ENCODE results near the gene KNG1.

Gene KNG1

GRCh38 chr3:186760141-186760833 lies 43.1 kb downstream of the KNG1 start:
- ChIA-PET CTCF (no interaction called here), POLR2A (no interaction called here)
- DNase-seq (ENCODE audit: extremely low spot score): no peak

DNA sequence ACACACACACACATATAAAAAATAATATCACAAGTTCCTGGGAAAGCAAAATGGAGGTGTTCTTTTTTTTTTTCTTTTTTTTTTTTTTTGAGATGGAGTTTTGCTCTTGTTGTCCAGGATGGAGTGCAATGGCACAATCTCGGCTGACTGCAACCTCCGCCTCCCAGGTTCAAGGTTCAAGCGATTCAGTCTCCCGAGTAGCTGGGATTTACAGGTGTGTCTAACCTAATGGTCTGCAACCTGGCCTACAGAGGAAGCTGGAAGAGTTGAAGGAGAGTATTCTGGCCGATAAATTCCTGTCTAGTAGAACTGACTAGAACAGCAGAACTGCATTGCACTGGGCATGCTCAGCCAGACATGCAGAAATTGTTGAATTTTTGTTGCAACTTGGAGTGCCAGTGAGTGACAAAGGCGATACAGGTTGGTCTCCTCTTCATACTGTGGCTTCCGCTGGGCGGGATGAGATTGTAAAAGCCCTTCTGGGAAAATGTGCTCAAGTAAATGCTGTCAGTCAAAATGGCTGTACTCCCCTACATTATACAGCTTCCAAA lies 43.8 kb downstream of the KNG1 start:
- ChIA-PET CTCF (no interaction called here), POLR2A (interaction anchor here (0.7 kb wide), 1 partner anchor 11 kb away, joined by 5 read pairs; no protein-coding TSS in a partner anchor)
- DNase-seq (ENCODE audit: extremely low spot score): no peak
- no peak for TF ChIP-seq CTCF (IDR thresholded peaks at IDR 0.05; ENCODE audit: control extremely low read depth, extremely low read depth, low read depth, missing control alignments)

More at GRCh38 chr3:186760141-186760833, 43.1 kb downstream of the KNG1 start:
- no peak for TF ChIP-seq CTCF (IDR thresholded peaks at IDR 0.05; ENCODE audit: control extremely low read depth, extremely low read depth, low read depth, missing control alignments)

GRCh38 chr3:186772281-186772694 lies 55.1 kb downstream of the KNG1 start:
- DNase-seq (ENCODE audit: extremely low spot score): no peak
- no peak for TF ChIP-seq CTCF (IDR thresholded peaks at IDR 0.05; ENCODE audit: control extremely low read depth, extremely low read depth, low read depth, missing control alignments)
- ChIA-PET CTCF (interaction anchor here (1.1 to 2.2 kb wide), 2 partner anchors 157 to 845 kb away, joined by 3 to 16 read pairs; no protein-coding TSS in a partner anchor), POLR2A (interaction anchor here (1.7 kb wide), 1 partner anchor 11 kb away, joined by 15 read pairs; the partner anchor contains the start of gene EIF4A2)

DNA sequence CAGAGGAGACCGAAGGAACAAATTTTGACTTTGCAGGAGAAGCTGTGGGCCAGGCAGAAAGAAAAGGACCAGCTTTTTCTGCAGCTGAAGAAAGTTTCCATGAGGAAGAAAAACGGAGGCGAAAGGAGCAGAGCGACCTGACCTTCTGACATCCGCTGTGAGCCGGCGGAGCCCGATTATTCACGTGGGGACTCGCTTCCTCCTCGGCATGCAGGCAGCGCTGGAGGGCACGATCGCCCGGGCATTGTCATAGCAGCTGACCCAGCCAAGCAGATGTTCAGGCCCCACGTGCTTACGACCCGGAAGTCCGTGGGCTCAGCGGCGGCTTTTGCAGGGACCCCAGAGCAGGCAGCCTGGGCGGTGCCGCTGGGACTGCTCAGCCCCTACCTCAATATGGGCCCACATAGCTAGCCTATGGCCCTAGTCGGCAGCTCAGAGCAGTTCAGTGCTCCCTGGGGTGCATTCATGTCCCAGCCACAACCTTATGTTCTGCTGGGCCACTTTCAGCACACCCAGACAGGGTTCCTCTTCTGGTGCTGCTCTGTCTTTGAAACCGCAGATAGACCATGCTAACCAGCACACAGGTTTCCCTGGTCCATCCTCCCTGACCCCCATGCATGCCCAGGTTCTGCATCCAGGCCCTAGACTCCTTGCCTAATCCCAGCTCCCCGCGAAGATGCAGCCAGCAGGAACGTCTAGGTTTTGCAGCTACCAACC lies 55.7 kb downstream of the KNG1 start:
- CTCF ChIA-PET: interaction anchor here (1.1 to 2.2 kb wide), 2 partner anchors 158 to 846 kb away, joined by 3 to 16 read pairs; no protein-coding TSS in a partner anchor
- TF ChIP-seq CTCF (IDR thresholded peaks at IDR 0.05; ENCODE audit: control extremely low read depth, extremely low read depth, low read depth, missing control alignments): no peak
- POLR2A ChIA-PET: interaction anchor here (1.7 kb wide), 1 partner anchor 11 kb away, joined by 15 read pairs; the partner anchor contains the start of gene EIF4A2
- DNase-seq (ENCODE audit: extremely low spot score): peak; percentile 84

DNA sequence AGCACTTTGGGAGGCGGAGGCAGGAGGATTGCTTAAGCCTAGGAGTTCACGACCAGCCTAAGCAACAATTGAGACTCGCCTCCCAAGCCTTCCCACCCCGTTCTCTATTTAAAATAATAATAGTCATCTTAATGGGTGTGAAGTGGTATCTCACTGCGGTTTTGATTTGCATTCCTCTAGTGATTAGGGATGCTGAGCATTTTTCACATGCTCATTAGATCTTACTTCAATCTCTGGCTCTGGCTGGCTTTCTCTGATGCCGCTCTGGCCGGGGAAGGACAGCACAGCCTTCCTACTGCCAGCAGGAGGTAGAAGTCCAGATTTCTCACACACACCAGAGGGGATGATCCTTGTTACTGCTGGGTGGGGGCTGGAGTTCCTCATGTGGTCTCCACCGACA lies 58.8 kb downstream of the KNG1 start:
- DNase-seq (ENCODE audit: extremely low spot score): no peak
- ChIA-PET CTCF (no interaction called here), POLR2A (no interaction called here)
- TF ChIP-seq CTCF (IDR thresholded peaks at IDR 0.05; ENCODE audit: control extremely low read depth, extremely low read depth, low read depth, missing control alignments): no peak

DNA sequence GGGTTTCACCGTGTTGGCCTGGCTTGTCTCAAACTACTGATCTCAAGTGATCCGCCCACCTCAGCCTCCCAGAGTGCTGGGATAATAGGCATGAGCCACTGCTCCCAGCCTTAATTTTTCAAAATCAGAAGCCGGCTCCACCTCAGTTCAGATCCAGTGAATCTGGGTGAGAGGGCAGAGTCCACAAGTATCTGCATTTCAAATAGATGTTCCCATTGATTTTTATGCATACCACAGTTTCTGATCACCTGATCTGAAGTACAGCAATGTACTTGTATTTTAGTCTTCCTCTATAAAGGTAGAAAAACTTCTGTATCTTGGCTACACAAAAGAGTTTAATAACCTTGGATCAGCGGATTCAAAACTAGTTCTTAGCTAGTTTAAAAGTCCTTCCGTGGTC lies 62.0 kb downstream of the KNG1 start:
- POLR2A ChIA-PET: no interaction called here
- no peak for TF ChIP-seq CTCF (IDR thresholded peaks at IDR 0.05; ENCODE audit: control extremely low read depth, extremely low read depth, low read depth, missing control alignments)
- CTCF ChIA-PET: interaction anchor here (2.5 kb wide), 1 partner anchor 164 kb away, joined by 9 read pairs; no protein-coding TSS in a partner anchor
- DNase-seq (ENCODE audit: extremely low spot score): no peak
